Measurements from ENCODE around the gene MLPH.

MLPH gene

GRCh38 chr2:237482485-237482884 is 4.6 kb upstream of the MLPH start:
- no peak for DNase-seq

- DNase-seq: no peak
Observed at GRCh38 chr2:237483018-237483731, 3.9 kb upstream of the MLPH start.

GRCh38 chr2:237485304-237485703 is 1.7 kb upstream of the MLPH start:
- DNase-seq: no peak

GRCh38 chr2:237485844-237486243 is 1.2 kb upstream of the MLPH start:
- no peak for DNase-seq

GRCh38 chr2:237486334-237486818 is 675 bp upstream of the MLPH start:
- DNase-seq: no peak

GRCh38 chr2:237487496-237487895 is 445 bp downstream of the MLPH start:
- DNase-seq: no peak

GRCh38 chr2:237488295-237488694 is 1.2 kb downstream of the MLPH start:
- DNase-seq: no peak

- no peak for DNase-seq
Observed at GRCh38 chr2:237488901-237489860, 2.1 kb downstream of the MLPH start.

- DNase-seq: no peak
Observed at GRCh38 chr2:237490009-237490711, 3.1 kb downstream of the MLPH start.

- DNase-seq: no peak
Observed at GRCh38 chr2:237490795-237491194, 3.7 kb downstream of the MLPH start.

- no peak for DNase-seq
Observed at GRCh38 chr2:237491515-237492118, 4.6 kb downstream of the MLPH start.

- no peak for DNase-seq
Observed at GRCh38 chr2:237492137-237492890, 5.3 kb downstream of the MLPH start.

- no peak for DNase-seq
Observed at GRCh38 chr2:237494066-237494465, 7.0 kb downstream of the MLPH start.

- no peak for DNase-seq
Observed at GRCh38 chr2:237495521-237496117, 8.6 kb downstream of the MLPH start.

GRCh38 chr2:237496428-237496827 is 9.4 kb downstream of the MLPH start:
- no peak for DNase-seq

- no peak for DNase-seq
Observed at GRCh38 chr2:237497009-237497837, 10.2 kb downstream of the MLPH start.

- DNase-seq: no peak
Observed at GRCh38 chr2:237497838-237498186, 10.8 kb downstream of the MLPH start.

GRCh38 chr2:237498341-237498740 is 11.3 kb downstream of the MLPH start:
- DNase-seq: no peak

GRCh38 chr2:237500681-237501424 is 13.8 kb downstream of the MLPH start:
- no peak for DNase-seq

- no peak for DNase-seq
Observed at GRCh38 chr2:237501892-237502513, 15.0 kb downstream of the MLPH start.

All from NCI-H2171 (cell line).